PFSK-1 (cell line): ENCODE results near the gene CLINT1.

Experiments
- FOXP2 ChIP-seq: optimal IDR thresholded peaks from 2 replicates; pipeline ENCODE3; 2011; ENCODE audit warnings: borderline replicate concordance, control low read depth, inconsistent platforms; ENCODE audit not compliant: insufficient read depth; ENCODE audit errors: extremely low read length, extremely low read depth
- POLR2AphosphoS5 ChIP-seq: IDR thresholded peaks from 2 replicates; pipeline ENCODE4 v1.6.1; 2012; ENCODE audit warnings: low read depth, mild to moderate bottlenecking, control low read depth, low read length, moderate library complexity
- REST ChIP-seq, 2 experiments: IDR thresholded peaks; 2 replicates each; pipeline versions ENCODE4 v1.6.1 to v1.8.0; 2011 to 2012; ENCODE audit warnings: low read depth in 2 of 2, low read length in 2 of 2, control low read depth in 1 of 2, inconsistent platforms in 1 of 2, mild to moderate bottlenecking in 1 of 2, moderate library complexity in 1 of 2; ENCODE audit not compliant: insufficient read depth in 1 of 2
- SIN3A ChIP-seq: IDR thresholded peaks from 2 replicates; pipeline ENCODE4 v1.6.1; 2012; ENCODE audit warnings: mild to moderate bottlenecking, low read length, moderate library complexity, borderline replicate concordance; ENCODE audit not compliant: insufficient read depth
- TAF1 ChIP-seq: IDR thresholded peaks from 2 replicates; pipeline ENCODE4 v1.6.1; 2012; ENCODE audit warnings: low read length, control low read depth, borderline replicate concordance; ENCODE audit not compliant: insufficient read depth

The CLINT1 gene

GRCh38 chr5:157817387-157817702 lies 41.6 kb downstream of the CLINT1 start:
- TF ChIP-seq SIN3A (no peak), FOXP2 (no peak), POLR2AphosphoS5 (no peak), TAF1 (no peak), REST (IDR thresholded peaks at IDR 0.05; ENCODE audit: insufficient read depth in 1 of 2, low read depth in 2 of 2, low read length in 2 of 2) (no peak)

GRCh38 chr5:157816682-157817386 lies 42.1 kb downstream of the CLINT1 start:
- TF ChIP-seq REST (IDR thresholded peaks at IDR 0.05; ENCODE audit: insufficient read depth in 1 of 2, low read depth in 2 of 2, low read length in 2 of 2) (no peak), FOXP2 (no peak), SIN3A (no peak), TAF1 (no peak), POLR2AphosphoS5 (no peak)

GRCh38 chr5:157812086-157812485 lies 46.9 kb downstream of the CLINT1 start:
- TF ChIP-seq TAF1 (no peak), FOXP2 (no peak), REST (IDR thresholded peaks at IDR 0.05; ENCODE audit: insufficient read depth in 1 of 2, low read depth in 2 of 2, low read length in 2 of 2) (no peak), SIN3A (no peak), POLR2AphosphoS5 (no peak)

- TF ChIP-seq POLR2AphosphoS5 (no peak), TAF1 (no peak), FOXP2 (no peak), REST (IDR thresholded peaks at IDR 0.05; ENCODE audit: insufficient read depth in 1 of 2, low read depth in 2 of 2, low read length in 2 of 2) (no peak), SIN3A (no peak)
These were observed 50.9 kb downstream of the CLINT1 start for GRCh38 chr5:157808043-157808442.

- TF ChIP-seq REST (IDR thresholded peaks at IDR 0.05; ENCODE audit: insufficient read depth in 1 of 2, low read depth in 2 of 2, low read length in 2 of 2) (no peak), POLR2AphosphoS5 (no peak), SIN3A (no peak), TAF1 (no peak), FOXP2 (no peak)
These were observed 56.2 kb downstream of the CLINT1 start for GRCh38 chr5:157802736-157803135.
